Neutrophil (primary cell): ENCODE data around the gene TCEAL8.
"Not testable (repeated sequence)": the region's sequence is repeated elsewhere in the genome, so short reads cannot be mapped to it uniquely, and the experiment has no call there.

Experiments used
- H3K27ac ChIP-seq: fragments of 200-600 bp; sonication (generic); 2 replicates; pipeline ENCODE4 v1.5.1; 2016; ENCODE audit warnings: mild to moderate bottlenecking, moderate library complexity
- H3K27me3 ChIP-seq: fragments of 200-600 bp; sonication (generic); 2 replicates; pipeline ENCODE4 v1.6.0; 2016; ENCODE audit warnings: mild to moderate bottlenecking
- H3K36me3 ChIP-seq: fragments of 200-600 bp; sonication (generic); 2 replicates; pipeline ENCODE4 v1.5.1; 2017
- H3K4me1 ChIP-seq, 2 experiments: fragments of 200-600 bp in 1 of 2; sonication (generic) in 1 of 2; 1 replicate in 1 of 2; 2 replicates in 1 of 2; pipeline versions ENCODE4 v1.5.1 to v1.6.1; 2013 to 2016; ENCODE audit warnings: low read depth in 1 of 2, low read length in 1 of 2, mild to moderate bottlenecking in 1 of 2, moderate library complexity in 1 of 2; ENCODE audit not compliant: control insufficient read depth in 1 of 2, insufficient read depth in 1 of 2
- H3K4me3 ChIP-seq, 2 experiments: fragments of 200-600 bp in 1 of 2; sonication (generic) in 1 of 2; 1 replicate in 1 of 2; 2 replicates in 1 of 2; pipeline ENCODE4 v1.5.1; 2013 to 2016; ENCODE audit warnings: low read depth in 1 of 2, low read length in 1 of 2, mild to moderate bottlenecking in 1 of 2, moderate library complexity in 1 of 2
- H3K9me3 ChIP-seq: fragments of 200-600 bp; sonication (generic); 2 replicates; pipeline ENCODE4 v1.5.1; 2016
- TF ChIP-seq, protein P1 (sequence below): fragments of 200-600 bp; sonication (generic); IDR thresholded peaks from 2 replicates; pipeline ENCODE4 v1.5.1; 2016; ENCODE audit warnings: antibody characterized with exemption

TCEAL8 gene

GRCh38 chrX:103253608-103254007, 1.3 kb downstream of the TCEAL8 start:
- TF ChIP-seq, protein P1, sequence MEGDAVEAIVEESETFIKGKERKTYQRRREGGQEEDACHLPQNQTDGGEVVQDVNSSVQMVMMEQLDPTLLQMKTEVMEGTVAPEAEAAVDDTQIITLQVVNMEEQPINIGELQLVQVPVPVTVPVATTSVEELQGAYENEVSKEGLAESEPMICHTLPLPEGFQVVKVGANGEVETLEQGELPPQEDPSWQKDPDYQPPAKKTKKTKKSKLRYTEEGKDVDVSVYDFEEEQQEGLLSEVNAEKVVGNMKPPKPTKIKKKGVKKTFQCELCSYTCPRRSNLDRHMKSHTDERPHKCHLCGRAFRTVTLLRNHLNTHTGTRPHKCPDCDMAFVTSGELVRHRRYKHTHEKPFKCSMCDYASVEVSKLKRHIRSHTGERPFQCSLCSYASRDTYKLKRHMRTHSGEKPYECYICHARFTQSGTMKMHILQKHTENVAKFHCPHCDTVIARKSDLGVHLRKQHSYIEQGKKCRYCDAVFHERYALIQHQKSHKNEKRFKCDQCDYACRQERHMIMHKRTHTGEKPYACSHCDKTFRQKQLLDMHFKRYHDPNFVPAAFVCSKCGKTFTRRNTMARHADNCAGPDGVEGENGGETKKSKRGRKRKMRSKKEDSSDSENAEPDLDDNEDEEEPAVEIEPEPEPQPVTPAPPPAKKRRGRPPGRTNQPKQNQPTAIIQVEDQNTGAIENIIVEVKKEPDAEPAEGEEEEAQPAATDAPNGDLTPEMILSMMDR, result no peak
- peaks cover 0 to 15% of the 10 kb centered on the region in 2 experiments for H3K4me1 ChIP-seq
- H3K36me3 ChIP-seq, result no peaks in the 10 kb centered on the region
- H3K4me3 ChIP-seq, result no peak overlapping the region
- H3K9me3 ChIP-seq, result no peaks in the 10 kb centered on the region
- H3K27ac ChIP-seq, result no peak overlapping the region
- H3K27me3 ChIP-seq, result no peaks in the 10 kb centered on the region

DNA sequence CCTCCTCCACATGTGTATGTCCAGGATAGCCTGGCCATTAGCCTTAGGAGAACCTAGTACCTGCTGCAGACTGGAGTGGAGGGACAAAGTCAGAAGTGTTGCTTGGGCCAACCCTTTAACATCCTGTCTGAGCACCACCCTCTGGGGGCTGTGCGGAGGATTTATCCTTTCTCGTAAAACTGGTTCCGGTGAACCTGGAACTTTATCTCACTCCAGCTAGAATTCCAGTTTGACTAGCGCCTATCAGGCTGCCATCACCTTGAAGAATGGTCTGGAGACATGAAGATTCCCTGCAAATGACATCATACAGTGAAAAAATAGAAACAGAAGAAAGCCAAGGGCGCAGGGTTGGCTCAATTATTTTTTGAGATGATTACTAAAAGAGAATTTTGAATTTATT, 4.0 kb downstream of the TCEAL8 start:
- Histone ChIP-seq H3K4me3 (no peak overlapping the region), H3K4me1 (peaks cover 0 to 15% of the 10 kb centered on the region in 2 experiments), H3K9me3 (no peaks in the 10 kb centered on the region), H3K36me3 (no peaks in the 10 kb centered on the region), H3K27me3 (no peaks in the 10 kb centered on the region), H3K27ac (no peak overlapping the region)
- TF ChIP-seq, protein P1, result no peak

GRCh38 chrX:103249805-103250204, 5.2 kb downstream of the TCEAL8 start:
- Histone ChIP-seq H3K27ac (no peak overlapping the region), H3K4me1 (peaks cover 0 to 10% of the 10 kb centered on the region in 2 experiments), H3K9me3 (no peaks in the 10 kb centered on the region), H3K36me3 (no peaks in the 10 kb centered on the region), H3K4me3 (no peak overlapping the region), H3K27me3 (no peaks in the 10 kb centered on the region)
- TF ChIP-seq, protein P1, result no peak

- Histone ChIP-seq H3K4me1 (no peaks in the 10 kb centered on the region), H3K4me3 (no peak overlapping the region), H3K36me3 (no peaks in the 10 kb centered on the region), H3K27me3 (no peaks in the 10 kb centered on the region), H3K9me3 (no peaks in the 10 kb centered on the region), H3K27ac (no peak overlapping the region)
- TF ChIP-seq, protein P1, result no peak
These were observed 6.4 kb downstream of the TCEAL8 start for GRCh38 chrX:103248553-103248952.

DNA sequence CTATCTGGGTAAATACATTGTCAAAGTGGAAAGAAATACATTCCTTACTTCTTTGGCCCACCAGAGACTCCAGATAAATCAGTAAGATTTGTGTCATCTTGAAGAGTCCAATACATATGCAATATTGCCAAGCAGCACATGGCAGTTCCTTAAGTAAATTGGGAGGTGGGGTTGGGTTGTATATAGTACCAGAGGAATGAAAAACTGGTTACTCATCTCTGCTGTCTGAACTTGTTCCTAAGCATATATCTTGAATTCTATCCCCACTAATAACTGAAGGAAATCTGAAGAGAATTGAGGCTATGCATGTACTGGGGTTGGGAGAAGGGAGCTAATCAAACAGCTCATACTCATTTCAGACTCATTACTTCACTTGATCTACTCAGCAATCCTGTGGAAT, 14.8 kb downstream of the TCEAL8 start:
- Histone ChIP-seq H3K4me3 (no peak overlapping the region), H3K27me3 (no peaks in the 10 kb centered on the region), H3K36me3 (no peaks in the 10 kb centered on the region), H3K27ac (no peak overlapping the region), H3K4me1 (no peaks in the 10 kb centered on the region), H3K9me3 (no peaks in the 10 kb centered on the region)
- TF ChIP-seq, protein P1, result no peak

DNA sequence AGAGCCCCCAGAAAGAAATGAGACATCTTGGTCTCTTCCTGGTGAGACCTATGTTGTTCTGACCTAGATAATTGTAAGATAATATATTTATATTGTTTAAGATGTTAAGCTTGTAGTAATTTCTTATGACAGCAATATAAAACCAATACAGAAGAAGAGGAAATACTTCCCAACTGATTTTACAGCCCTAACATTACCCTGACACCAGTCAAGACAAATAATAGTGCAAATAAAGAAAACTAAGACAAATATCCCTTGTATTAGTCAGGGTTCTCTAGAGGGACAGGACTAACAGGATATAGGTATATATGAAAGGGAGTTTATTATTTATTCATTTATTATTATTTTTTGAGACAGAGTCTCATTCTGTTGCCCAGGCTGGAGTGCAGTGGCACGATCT, 18.7 kb downstream of the TCEAL8 start:
- Histone ChIP-seq H3K27me3 (no peaks in the 10 kb centered on the region), H3K36me3 (no peaks in the 10 kb centered on the region), H3K4me3 (no peak overlapping the region), H3K9me3 (no peaks in the 10 kb centered on the region), H3K27ac (no peak overlapping the region), H3K4me1 (no peaks in the 10 kb centered on the region)
- TF ChIP-seq, protein P1, result no peak

GRCh38 chrX:103235608-103236007, 19.3 kb downstream of the TCEAL8 start:
- not testable (repeated sequence) for H3K4me1 ChIP-seq, H3K27me3 ChIP-seq, H3K36me3 ChIP-seq, H3K4me3 ChIP-seq, H3K9me3 ChIP-seq, H3K27ac ChIP-seq
